Glomerular endothelial cell (primary cell): ENCODE measurements around the gene SDK1. TPM values are rescaled to one million over a fixed set of nuclear protein-coding genes. Genes with fewer than 3 reads are reported as not detected.
"Not testable (repeated sequence)": the region's sequence is repeated elsewhere in the genome, so short reads cannot be mapped to it uniquely, and the experiment has no call there.

Experiments
- DNase-seq: peaks from one replicate; pipeline ENCODE4 v3.0.0-alpha.2; 2011; ENCODE audit warnings: low read depth, low spot score; ENCODE audit errors: extremely low read depth
- total RNA-seq: library from RNA; depleted of rRNA; stranded (reverse); fragments of >200 nt; gene quantifications from 2 replicates; pipeline ENCODE4 v1.2.3, GENCODE V29; 2015

SDK1 gene
- total RNA-seq, 1 donor from 2014 or later, result 2.3 TPM

DNA sequence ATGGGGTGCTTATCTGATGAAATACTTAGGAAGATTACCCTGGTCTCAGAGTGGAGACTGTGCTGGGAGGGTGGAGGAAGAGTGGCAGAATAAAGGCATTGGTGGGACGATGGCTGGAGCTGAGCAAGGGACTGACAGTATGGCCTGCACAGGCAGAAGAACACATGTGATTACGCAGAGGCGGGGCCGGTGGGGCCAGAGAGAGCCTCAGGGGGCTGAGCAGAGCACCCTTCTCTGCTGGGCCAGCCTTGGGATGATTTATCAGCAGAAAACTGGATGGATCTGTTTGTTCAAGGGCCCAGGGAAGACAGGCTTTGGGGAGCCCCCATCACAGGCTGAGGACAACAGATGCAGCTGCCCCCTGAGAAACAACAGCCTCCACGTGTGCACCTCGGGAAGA is 272.1 kb downstream of the SDK1 start:
- DNase-seq, result no peak

DNA sequence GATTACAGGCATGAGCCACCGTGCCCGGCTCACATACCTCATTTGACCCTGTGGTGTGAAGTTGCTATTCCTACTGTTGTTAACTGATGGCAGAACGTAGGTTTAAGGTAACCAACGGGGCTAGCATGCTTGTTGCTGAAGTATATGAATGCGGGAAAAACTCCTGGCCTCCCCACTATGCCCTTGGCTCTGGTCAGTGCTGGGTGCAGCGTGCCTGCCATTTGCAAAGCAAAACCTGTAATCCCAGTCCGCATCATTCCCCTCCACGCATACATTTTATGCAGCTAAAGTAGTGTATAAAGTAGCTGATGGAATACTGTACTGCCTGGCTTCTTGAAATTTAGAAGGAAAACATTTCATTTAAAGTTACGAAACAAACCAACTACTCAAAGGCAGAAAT is 273.3 kb downstream of the SDK1 start:
- DNase-seq, result no peak

DNA sequence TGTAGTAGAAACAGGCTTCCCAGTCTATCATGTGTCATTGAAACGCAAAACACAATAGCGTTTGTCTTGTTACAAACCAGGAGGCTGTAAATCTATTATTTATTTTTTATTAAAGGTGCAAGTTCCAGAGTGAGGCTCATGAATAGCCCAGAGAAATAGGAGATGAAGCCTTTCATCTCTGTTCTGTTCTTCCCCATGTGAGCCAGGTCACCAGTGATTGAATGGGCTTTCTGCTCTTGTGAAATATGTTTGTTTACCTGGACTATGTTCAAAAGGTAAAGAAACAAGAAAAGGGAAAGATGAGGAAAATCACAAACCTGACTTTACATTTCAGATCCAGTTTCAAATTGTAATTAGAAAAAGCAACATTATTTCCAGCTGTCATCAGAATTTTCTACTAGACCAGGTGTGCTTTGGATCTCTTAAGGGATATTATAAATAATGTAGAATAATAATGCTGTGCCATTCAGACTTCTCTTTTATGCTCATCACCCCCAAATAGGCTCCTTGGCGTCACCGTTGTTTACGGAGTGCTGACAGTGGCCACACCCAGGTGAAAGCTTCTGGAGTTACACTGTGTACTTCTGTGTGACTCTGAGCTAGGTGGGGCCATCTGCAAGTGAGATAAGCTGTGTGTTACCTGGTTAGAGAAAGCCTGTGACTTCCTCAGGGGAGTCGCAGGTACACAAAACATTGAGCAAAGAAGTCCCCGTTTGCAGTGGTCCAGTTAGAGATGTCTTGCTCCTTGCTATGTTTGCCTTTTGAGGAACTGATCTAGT is 274.9 kb downstream of the SDK1 start:
- no peak for DNase-seq

- DNase-seq, result no peak
These were observed 277.3 kb downstream of the SDK1 start for GRCh38 chr7:3578399-3578798.

- no peak for DNase-seq
These were observed 278.7 kb downstream of the SDK1 start for GRCh38 chr7:3579638-3580219.

- not testable (repeated sequence) for DNase-seq
These were observed 281.1 kb downstream of the SDK1 start for GRCh38 chr7:3582145-3582544.

DNA sequence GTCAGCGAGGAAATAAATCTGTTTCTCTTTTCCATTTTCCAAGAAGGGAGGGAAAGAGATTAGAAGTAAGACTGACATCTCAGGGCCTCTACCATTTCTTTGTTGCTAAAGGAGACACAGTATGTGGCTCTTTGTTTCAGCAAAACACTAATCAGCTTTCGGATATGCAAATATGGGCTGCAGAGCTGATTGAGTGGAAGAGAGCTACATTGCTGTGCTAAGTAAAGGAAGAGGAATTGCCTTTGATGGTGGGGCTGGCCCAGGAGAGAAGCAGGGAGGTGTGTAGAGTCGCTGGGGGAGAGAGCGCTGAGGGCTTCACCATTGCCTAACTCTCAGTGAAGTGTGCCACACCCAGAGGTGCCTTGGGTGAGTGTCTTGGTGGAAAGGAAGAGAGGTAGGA is 284.8 kb downstream of the SDK1 start:
- DNase-seq, result no peak

DNA sequence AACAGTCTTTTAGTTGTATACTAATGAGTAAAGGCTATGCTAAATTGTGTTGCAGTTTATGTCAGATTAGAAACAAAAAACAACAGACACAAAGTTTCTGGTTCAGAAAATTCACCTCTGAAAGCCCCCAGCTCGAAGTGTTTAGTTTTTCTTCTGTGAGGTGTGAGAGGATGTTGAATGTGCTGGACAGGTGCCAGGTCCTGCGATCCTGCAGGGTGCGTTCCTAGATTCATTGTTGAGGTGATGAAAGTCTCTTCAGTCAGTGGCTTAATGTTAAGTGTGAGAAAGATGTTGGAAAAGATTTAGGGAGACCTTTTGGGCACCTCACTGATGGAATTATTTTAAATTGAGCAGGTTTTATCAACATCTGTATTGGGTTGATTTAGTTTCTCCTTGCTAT is 287.3 kb downstream of the SDK1 start:
- no peak for DNase-seq

GRCh38 chr7:3589752-3590151 is 288.7 kb downstream of the SDK1 start:
- no peak for DNase-seq

DNA sequence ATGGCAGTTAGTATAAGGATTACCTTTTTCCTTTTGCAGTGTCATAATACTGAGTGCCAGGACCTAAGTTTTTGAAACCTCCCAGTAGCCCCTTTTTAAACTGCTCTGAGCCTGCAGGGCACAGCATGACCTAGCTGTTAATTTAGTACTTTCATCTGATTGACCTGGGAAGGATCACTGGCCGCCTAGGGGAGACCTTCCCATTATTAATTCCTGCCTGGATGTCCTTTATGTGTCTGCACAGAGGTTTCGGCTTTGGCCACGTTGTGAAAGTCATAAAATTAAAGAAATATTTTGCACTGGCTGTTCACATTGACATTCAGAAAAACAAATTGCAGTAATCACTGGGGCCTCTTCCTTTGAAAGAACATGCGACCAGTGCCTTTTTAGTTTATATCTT is 290.2 kb downstream of the SDK1 start:
- DNase-seq, result no peak

GRCh38 chr7:3591944-3592343 is 290.9 kb downstream of the SDK1 start:
- no peak for DNase-seq

DNA sequence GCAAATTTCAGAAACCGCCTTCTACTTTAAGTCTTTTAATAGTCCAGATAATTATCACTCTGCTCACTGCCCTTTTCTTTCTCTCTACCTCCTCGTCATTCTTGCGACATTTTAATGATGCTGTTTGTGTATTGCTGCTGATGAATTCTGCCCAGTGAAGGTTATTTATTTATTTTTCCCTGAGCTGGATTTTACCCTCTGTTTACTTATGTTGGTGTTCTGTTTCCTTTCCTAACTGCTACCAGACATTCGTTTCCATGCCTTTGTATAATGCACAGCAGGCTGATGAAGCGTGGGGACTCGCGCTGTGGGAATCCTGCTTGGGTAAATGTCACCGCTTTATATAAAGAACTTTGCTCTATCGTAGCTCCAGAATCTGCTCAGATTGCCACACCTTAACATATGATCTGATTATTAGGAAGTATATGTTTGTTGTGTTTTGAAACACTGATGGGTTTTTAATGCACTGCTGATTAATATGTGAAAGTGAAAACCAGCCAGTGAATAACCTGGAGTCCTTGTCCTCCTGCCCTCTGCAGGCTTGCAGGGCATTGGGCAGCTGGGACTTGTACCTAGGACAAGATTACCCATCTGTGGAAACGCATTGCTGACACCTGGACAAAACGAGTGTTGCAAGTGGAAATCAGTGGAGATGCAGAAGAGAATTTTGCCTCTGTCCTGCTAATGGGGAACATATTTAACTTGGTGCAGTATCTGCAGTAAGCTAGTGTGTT is 291.5 kb downstream of the SDK1 start:
- no peak for DNase-seq

- DNase-seq, result no peak
These were observed 293.8 kb downstream of the SDK1 start for GRCh38 chr7:3594901-3595300.

- no peak for DNase-seq
These were observed 297.8 kb downstream of the SDK1 start for GRCh38 chr7:3598854-3599253.

- DNase-seq, result peak; percentile 41
These were observed 304.2 kb downstream of the SDK1 start for GRCh38 chr7:3605222-3605621.

- DNase-seq, result peak; percentile 9
These were observed 305.4 kb downstream of the SDK1 start for GRCh38 chr7:3606436-3606835.

DNA sequence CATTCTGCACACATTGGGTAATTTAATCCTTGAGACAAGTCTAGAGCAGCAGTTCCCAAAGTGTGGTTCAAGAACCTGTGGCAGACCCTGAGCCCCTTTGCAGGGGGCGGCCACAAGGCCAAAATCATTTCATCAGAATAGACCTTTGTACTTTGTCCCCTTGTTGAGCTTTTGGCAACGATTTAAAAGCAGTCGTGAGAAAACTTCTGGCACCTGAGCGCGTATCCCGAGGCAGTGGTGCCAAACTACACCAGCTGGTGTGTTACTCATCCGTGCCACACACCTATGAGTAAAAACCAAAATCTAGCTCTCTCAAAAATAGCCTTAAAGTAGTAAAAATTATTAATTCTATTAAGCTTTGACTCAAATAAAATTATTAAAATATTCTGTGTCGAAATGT is 306.8 kb downstream of the SDK1 start:
- DNase-seq, result no peak

DNA sequence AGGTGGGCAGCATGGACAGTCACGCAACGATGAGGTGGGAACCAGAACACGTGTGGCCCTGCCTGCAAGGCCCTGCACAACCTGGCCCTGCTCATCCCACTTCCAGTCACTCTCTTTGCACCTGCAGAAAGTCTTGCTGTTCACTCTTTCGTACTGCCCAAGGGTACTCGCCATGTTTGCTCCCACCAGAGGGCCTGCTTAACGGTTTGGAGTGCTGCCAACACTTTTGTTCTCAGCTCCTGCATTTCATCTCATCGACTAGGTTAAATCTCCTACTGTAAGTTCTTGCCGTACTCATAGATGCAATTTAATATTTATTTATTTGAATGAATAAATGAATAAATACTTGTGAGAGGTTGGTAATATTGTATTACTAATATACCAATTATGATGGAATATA is 315.3 kb downstream of the SDK1 start:
- DNase-seq, result no peak

DNA sequence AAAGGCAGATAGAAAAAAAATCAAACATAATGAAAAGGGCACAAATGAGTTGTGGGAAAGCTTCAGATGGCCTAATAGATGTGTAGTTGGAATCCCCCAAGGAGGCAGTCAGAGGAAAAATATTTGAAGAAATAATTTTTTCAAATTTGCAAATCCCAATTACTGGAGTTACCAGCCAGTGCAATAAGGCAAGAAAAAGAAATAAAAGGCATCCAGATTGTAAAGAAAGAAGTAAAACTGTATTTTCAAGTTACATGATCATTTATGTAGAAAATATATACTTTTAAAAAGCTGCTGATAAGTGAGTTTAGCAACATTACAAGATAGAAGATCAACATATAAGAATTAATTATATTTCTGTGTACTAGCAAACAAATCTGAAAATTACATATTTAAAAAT is 329.0 kb downstream of the SDK1 start:
- no peak for DNase-seq

DNA sequence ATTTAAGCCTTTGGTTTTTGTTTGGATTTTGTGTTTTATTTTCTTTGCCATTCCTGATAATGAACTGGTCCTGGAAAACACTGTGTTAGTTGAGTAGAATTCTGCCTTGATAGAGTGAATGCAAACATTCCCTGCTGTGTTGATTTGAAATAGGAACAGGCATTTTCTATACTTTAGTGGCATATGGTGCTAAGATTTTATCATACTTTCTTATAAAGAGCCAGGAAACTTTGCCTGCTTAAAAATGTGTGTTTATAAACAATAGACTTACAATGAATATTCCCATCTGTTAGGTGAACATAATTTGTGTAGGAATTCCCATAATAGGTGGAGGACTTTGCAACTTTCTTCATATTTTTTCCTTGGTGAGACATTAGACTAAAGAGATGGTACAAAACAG is 333.3 kb downstream of the SDK1 start:
- DNase-seq, result no peak

DNA sequence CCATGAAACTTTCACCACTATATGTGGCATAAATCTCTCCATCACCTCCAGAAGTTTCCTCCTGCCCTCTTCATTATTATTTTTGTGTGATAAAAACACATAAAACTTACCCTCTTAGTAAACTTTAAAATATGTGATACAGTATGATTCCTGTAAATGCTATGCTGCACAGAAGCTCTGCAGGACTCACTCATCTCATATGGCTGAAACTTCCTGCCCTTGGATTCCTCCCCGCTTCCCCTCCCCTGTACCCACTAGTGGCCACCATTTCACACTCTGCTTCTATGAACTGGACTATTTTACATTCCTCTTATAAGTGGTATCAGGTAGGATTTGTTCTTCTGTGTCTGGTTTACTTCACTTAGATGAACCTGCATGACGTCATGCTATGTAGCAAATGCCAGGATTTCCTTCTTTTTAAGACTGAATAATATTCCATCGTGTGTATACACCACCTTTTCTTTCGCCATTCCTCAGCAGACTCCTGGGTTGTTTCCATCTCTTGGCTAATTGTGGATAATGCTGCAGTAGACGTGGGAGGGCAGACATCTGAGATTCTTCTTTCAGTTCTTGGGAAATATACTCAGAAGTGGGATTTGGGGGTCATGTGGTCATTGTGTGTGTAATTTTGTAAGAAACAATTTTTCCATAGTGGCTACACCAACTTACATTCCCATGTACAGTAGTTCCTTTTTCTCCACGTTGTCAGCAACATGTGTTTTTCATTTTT is 335.2 kb downstream of the SDK1 start:
- no peak for DNase-seq
